ENCODE data around the gene RFX3.

The RFX3 gene

DNA sequence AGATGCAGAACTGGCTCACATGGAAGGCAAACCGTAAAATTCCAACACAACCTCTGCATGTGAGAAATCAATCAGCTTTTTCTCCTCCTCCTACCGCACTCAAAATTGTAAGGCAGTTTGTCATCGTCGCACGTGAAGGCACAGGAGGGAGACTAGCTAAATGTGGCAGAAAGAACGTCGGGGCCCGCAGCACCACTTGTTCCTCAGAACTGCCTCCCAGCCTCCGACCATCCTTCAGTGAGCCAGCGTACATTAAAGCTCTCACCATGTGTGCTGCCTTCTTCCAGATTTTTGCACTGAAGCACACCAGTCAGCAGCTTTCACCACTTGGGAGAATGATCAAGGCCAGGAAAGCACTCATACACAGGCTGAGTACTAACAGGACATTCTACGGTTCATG lies 105.9 kb downstream of the RFX3 start:
- Histone ChIP-seq H3K79me2 (ENCODE audit: insufficient read depth, low read length) (no peaks in the 10 kb centered on the region), H3K4me1 (ENCODE audit: insufficient read depth, low read length) (no peaks in the 10 kb centered on the region), H3K36me3 (ENCODE audit: insufficient read depth, low read length) (no peaks in the 10 kb centered on the region), H3K9ac (ENCODE audit: low read depth, low read length) (no peak overlapping the region), H3K4me2 (ENCODE audit: insufficient read depth, low read length) (no peak overlapping the region), H3K27me3 (ENCODE audit: insufficient read depth, low read length, poor library complexity) (no peaks in the 10 kb centered on the region), H3K9me3 (ENCODE audit: insufficient read depth, low read length, severe bottlenecking) (no peaks in the 10 kb centered on the region), H3K27ac (ENCODE audit: low read length) (no peak overlapping the region), H3K4me3 (ENCODE audit: low read depth in 1 of 2, low read length in 2 of 2) (no peak overlapping the region), H4K20me1 (ENCODE audit: insufficient read depth, low read length) (no peaks in the 10 kb centered on the region), H2AFZ (ENCODE audit: low read depth, low read length) (no peak overlapping the region)
- DNase-seq (no peak), ATAC-seq (ENCODE audit: insufficient read depth, low read depth) (no peak)
- TF ChIP-seq EZH2 (IDR thresholded peaks at IDR 0.05; ENCODE audit: borderline replicate concordance, low read depth, low read length, severe bottlenecking): no peak
- TF ChIP-seq, protein P1, sequence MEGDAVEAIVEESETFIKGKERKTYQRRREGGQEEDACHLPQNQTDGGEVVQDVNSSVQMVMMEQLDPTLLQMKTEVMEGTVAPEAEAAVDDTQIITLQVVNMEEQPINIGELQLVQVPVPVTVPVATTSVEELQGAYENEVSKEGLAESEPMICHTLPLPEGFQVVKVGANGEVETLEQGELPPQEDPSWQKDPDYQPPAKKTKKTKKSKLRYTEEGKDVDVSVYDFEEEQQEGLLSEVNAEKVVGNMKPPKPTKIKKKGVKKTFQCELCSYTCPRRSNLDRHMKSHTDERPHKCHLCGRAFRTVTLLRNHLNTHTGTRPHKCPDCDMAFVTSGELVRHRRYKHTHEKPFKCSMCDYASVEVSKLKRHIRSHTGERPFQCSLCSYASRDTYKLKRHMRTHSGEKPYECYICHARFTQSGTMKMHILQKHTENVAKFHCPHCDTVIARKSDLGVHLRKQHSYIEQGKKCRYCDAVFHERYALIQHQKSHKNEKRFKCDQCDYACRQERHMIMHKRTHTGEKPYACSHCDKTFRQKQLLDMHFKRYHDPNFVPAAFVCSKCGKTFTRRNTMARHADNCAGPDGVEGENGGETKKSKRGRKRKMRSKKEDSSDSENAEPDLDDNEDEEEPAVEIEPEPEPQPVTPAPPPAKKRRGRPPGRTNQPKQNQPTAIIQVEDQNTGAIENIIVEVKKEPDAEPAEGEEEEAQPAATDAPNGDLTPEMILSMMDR (IDR thresholded peaks at IDR 0.05; ENCODE audit: borderline replicate concordance, extremely low read depth, low read length, poor library complexity, severe bottlenecking): no peak

DNA sequence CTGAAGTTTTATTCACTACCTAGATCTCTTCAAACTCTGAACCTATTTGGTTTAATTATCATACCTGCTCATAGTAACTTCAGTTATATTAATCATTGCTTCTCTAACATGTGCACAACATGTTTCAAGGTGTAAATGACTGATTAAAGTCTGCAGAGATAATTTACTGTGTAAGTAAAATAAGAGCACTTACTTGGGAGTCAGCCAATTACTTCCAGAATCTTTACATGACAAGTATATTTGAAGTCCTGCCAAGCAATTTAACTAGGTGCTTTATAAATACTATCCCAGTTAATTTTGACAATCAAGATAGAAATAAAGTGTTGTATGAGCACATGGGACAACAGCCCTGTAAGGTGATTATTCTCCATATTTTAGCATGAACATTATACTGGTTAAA lies 109.9 kb downstream of the RFX3 start:
- H3K4me1 ChIP-seq (ENCODE audit: insufficient read depth, low read length): no peaks in the 10 kb centered on the region
- ATAC-seq (ENCODE audit: insufficient read depth, low read depth) (no peak), DNase-seq (no peak)
- H3K4me2 ChIP-seq (ENCODE audit: insufficient read depth, low read length): no peak overlapping the region
- no peaks in the 10 kb centered on the region for H3K9me3 ChIP-seq (ENCODE audit: insufficient read depth, low read length, severe bottlenecking)
- no peak overlapping the region for H3K9ac ChIP-seq (ENCODE audit: low read depth, low read length)
- TF ChIP-seq, protein P1 (IDR thresholded peaks at IDR 0.05; ENCODE audit: borderline replicate concordance, extremely low read depth, low read length, poor library complexity, severe bottlenecking): no peak
- no peak for TF ChIP-seq EZH2 (IDR thresholded peaks at IDR 0.05; ENCODE audit: borderline replicate concordance, low read depth, low read length, severe bottlenecking)
- H3K4me3 ChIP-seq (ENCODE audit: low read depth in 1 of 2, low read length in 2 of 2): no peak overlapping the region
- no peaks in the 10 kb centered on the region for H3K27me3 ChIP-seq (ENCODE audit: insufficient read depth, low read length, poor library complexity)
- no peak overlapping the region for H2AFZ ChIP-seq (ENCODE audit: low read depth, low read length)
- no peaks in the 10 kb centered on the region for H3K36me3 ChIP-seq (ENCODE audit: insufficient read depth, low read length)
- H3K79me2 ChIP-seq (ENCODE audit: insufficient read depth, low read length): no peaks in the 10 kb centered on the region
- H3K27ac ChIP-seq (ENCODE audit: low read length): no peak overlapping the region
- no peaks in the 10 kb centered on the region for H4K20me1 ChIP-seq (ENCODE audit: insufficient read depth, low read length)

DNA sequence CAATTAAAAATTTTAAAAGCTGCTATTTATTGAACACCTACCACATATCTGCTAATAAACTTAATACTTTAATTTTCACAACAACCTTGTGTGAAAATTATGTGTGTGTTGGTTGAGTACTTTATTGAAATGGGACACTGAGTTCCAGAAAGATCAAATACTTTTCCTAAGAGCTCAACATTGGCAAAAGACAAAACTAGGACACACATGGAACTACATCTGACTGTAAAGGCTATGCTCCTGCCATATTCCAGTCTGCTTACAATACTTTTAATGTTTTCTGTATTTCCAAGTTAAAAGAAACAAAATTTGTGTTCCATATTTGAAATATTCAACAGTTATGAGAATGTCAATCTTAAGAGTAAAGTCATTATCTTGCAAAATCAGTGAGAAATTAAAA lies 111.8 kb downstream of the RFX3 start:
- Histone ChIP-seq H3K9ac (ENCODE audit: low read depth, low read length) (no peak overlapping the region), H3K4me1 (ENCODE audit: insufficient read depth, low read length) (no peaks in the 10 kb centered on the region), H2AFZ (ENCODE audit: low read depth, low read length) (no peak overlapping the region), H3K27me3 (ENCODE audit: insufficient read depth, low read length, poor library complexity) (no peaks in the 10 kb centered on the region), H3K4me3 (ENCODE audit: low read depth in 1 of 2, low read length in 2 of 2) (no peak overlapping the region), H3K27ac (ENCODE audit: low read length) (no peak overlapping the region), H3K4me2 (ENCODE audit: insufficient read depth, low read length) (no peak overlapping the region), H4K20me1 (ENCODE audit: insufficient read depth, low read length) (no peaks in the 10 kb centered on the region), H3K79me2 (ENCODE audit: insufficient read depth, low read length) (no peaks in the 10 kb centered on the region), H3K36me3 (ENCODE audit: insufficient read depth, low read length) (no peaks in the 10 kb centered on the region), H3K9me3 (ENCODE audit: insufficient read depth, low read length, severe bottlenecking) (no peaks in the 10 kb centered on the region)
- ATAC-seq (ENCODE audit: insufficient read depth, low read depth) (no peak), DNase-seq (no peak)
- TF ChIP-seq EZH2 (IDR thresholded peaks at IDR 0.05; ENCODE audit: borderline replicate concordance, low read depth, low read length, severe bottlenecking): no peak
- TF ChIP-seq, protein P1 (IDR thresholded peaks at IDR 0.05; ENCODE audit: borderline replicate concordance, extremely low read depth, low read length, poor library complexity, severe bottlenecking): no peak

DNA sequence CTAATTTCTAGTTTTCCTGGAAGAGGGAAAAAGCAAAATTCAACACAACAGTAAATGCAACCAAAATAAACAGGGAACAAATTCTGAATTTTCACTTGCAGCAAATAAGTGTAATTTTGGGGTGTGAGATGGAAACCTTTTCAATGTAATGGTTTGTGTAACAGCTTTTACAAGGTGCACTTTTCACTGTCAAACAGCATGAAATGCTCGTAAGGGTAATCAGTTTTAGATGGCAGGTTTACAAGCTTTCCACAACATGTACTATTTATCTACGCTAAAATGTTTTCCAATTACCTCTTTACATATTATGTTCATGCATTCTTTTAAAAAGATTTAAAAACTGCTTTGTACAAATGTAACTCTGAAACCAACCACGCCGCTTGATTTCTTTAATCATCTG lies 115.3 kb downstream of the RFX3 start:
- Histone ChIP-seq H3K27ac (ENCODE audit: low read length) (no peak overlapping the region), H3K4me3 (ENCODE audit: low read depth in 1 of 2, low read length in 2 of 2) (no peak overlapping the region), H3K79me2 (ENCODE audit: insufficient read depth, low read length) (no peaks in the 10 kb centered on the region), H2AFZ (ENCODE audit: low read depth, low read length) (no peak overlapping the region), H3K27me3 (ENCODE audit: insufficient read depth, low read length, poor library complexity) (no peaks in the 10 kb centered on the region), H4K20me1 (ENCODE audit: insufficient read depth, low read length) (no peaks in the 10 kb centered on the region), H3K36me3 (ENCODE audit: insufficient read depth, low read length) (no peaks in the 10 kb centered on the region), H3K4me2 (ENCODE audit: insufficient read depth, low read length) (no peak overlapping the region), H3K9me3 (ENCODE audit: insufficient read depth, low read length, severe bottlenecking) (no peaks in the 10 kb centered on the region), H3K4me1 (ENCODE audit: insufficient read depth, low read length) (no peaks in the 10 kb centered on the region), H3K9ac (ENCODE audit: low read depth, low read length) (no peak overlapping the region)
- ATAC-seq (ENCODE audit: insufficient read depth, low read depth) (no peak), DNase-seq (no peak)
- no peak for TF ChIP-seq EZH2 (IDR thresholded peaks at IDR 0.05; ENCODE audit: borderline replicate concordance, low read depth, low read length, severe bottlenecking)
- TF ChIP-seq, protein P1 (IDR thresholded peaks at IDR 0.05; ENCODE audit: borderline replicate concordance, extremely low read depth, low read length, poor library complexity, severe bottlenecking): no peak
